SU-DHL-6 (cell line): ENCODE measurements around the gene SCO2.

Experiments used
- EZH2phosphoT487 ChIP-seq: fragments of 200-600 bp; sonication (generic), shearing (Covaris generic); conservative IDR thresholded peaks from 2 replicates; pipeline ENCODE4 v1.6.1; 2018; ENCODE audit warnings: mild to moderate bottlenecking, antibody characterized with exemption, low read length, moderate library complexity, mixed read lengths
- TF ChIP-seq, protein P1 (sequence below): fragments of 200-600 bp; sonication (generic); IDR thresholded peaks from one replicate; pipeline ENCODE4 v1.5.1; 2017; ENCODE audit warnings: antibody characterized with exemption, mild to moderate bottlenecking, low read length, moderate library complexity; ENCODE audit not compliant: insufficient read depth, poor library complexity, severe bottlenecking

DNA sequence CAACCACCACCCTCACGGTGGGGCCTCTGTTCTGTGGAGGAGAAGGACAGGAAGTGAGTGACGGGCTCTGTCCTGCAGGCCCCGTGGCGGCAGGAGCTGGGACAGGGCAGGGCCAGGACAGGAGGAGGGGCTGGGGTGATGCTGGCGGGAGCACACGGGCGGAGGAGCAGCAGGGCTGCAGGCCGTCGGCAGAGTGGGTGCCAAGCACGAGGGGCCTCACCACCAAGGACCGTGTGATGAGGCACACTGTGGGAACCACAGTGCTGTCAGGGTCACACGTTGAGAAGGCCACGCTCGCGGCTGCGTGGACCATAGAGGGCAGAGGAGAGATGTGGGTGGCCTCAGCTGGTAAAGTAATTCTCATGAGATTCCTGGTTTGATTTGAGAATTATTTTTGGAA, 8.5 kb downstream of the SCO2 start:
- TF ChIP-seq, protein P1, sequence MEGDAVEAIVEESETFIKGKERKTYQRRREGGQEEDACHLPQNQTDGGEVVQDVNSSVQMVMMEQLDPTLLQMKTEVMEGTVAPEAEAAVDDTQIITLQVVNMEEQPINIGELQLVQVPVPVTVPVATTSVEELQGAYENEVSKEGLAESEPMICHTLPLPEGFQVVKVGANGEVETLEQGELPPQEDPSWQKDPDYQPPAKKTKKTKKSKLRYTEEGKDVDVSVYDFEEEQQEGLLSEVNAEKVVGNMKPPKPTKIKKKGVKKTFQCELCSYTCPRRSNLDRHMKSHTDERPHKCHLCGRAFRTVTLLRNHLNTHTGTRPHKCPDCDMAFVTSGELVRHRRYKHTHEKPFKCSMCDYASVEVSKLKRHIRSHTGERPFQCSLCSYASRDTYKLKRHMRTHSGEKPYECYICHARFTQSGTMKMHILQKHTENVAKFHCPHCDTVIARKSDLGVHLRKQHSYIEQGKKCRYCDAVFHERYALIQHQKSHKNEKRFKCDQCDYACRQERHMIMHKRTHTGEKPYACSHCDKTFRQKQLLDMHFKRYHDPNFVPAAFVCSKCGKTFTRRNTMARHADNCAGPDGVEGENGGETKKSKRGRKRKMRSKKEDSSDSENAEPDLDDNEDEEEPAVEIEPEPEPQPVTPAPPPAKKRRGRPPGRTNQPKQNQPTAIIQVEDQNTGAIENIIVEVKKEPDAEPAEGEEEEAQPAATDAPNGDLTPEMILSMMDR = no peak
- no peak for TF ChIP-seq EZH2phosphoT487
